Measurements from ENCODE around the gene MAFF.
"Not testable (repeated sequence)": the region's sequence is repeated elsewhere in the genome, so short reads cannot be mapped to it uniquely, and the experiment has no call there.

The MAFF gene

GRCh38 chr22:38201711-38202436 lies at the start of gene MAFF:
MAFF (plus strand) TSS chr22:38201994; CDS start chr22:38213854, 11,860 bp downstream.
- peak; percentile 74 to 76 for DNase-seq (ENCODE audit: low read depth in 2 of 2, low spot score in 1 of 2)

GRCh38 chr22:38153821-38154562 lies 47.8 kb upstream of the MAFF start:
- no peak for DNase-seq (ENCODE audit: low read depth in 2 of 2, low spot score in 1 of 2)

- DNase-seq (ENCODE audit: low read depth in 2 of 2, low spot score in 1 of 2): not testable (repeated sequence)
Observed at GRCh38 chr22:38154563-38154915, 47.3 kb upstream of the MAFF start.

GRCh38 chr22:38155703-38156102 lies 46.1 kb upstream of the MAFF start:
- no peak for DNase-seq (ENCODE audit: low read depth in 2 of 2, low spot score in 1 of 2)

GRCh38 chr22:38162881-38163843 lies 38.6 kb upstream of the MAFF start:
- no peak for DNase-seq (ENCODE audit: low read depth in 2 of 2, low spot score in 1 of 2)

- DNase-seq (ENCODE audit: low read depth in 2 of 2, low spot score in 1 of 2): no peak
Observed at GRCh38 chr22:38163844-38164550, 37.8 kb upstream of the MAFF start.

GRCh38 chr22:38164551-38164918 lies 37.3 kb upstream of the MAFF start:
- DNase-seq (ENCODE audit: low read depth in 2 of 2, low spot score in 1 of 2): no peak

- DNase-seq (ENCODE audit: low read depth in 2 of 2, low spot score in 1 of 2): no peak
Observed at GRCh38 chr22:38165922-38166593, 35.7 kb upstream of the MAFF start.

- no peak for DNase-seq (ENCODE audit: low read depth in 2 of 2, low spot score in 1 of 2)
Observed at GRCh38 chr22:38167988-38168407, 33.8 kb upstream of the MAFF start.

- DNase-seq (ENCODE audit: low read depth in 2 of 2, low spot score in 1 of 2): no peak
Observed at GRCh38 chr22:38169116-38169515, 32.7 kb upstream of the MAFF start.

GRCh38 chr22:38170469-38170868 lies 31.3 kb upstream of the MAFF start:
- no peak for DNase-seq (ENCODE audit: low read depth in 2 of 2, low spot score in 1 of 2)

GRCh38 chr22:38171927-38172831 lies 29.6 kb upstream of the MAFF start:
- DNase-seq (ENCODE audit: low read depth in 2 of 2, low spot score in 1 of 2): no peak

GRCh38 chr22:38172832-38173640 lies 28.8 kb upstream of the MAFF start:
- DNase-seq (ENCODE audit: low read depth in 2 of 2, low spot score in 1 of 2): peak; percentile 22 to 31

GRCh38 chr22:38173641-38173906 lies 28.2 kb upstream of the MAFF start:
- no peak for DNase-seq (ENCODE audit: low read depth in 2 of 2, low spot score in 1 of 2)

GRCh38 chr22:38174626-38175025 lies 27.2 kb upstream of the MAFF start:
- DNase-seq (ENCODE audit: low read depth in 2 of 2, low spot score in 1 of 2): no peak

- DNase-seq (ENCODE audit: low read depth in 2 of 2, low spot score in 1 of 2): no peak
Observed at GRCh38 chr22:38175206-38176118, 26.3 kb upstream of the MAFF start.

- DNase-seq (ENCODE audit: low read depth in 2 of 2, low spot score in 1 of 2): no peak
Observed at GRCh38 chr22:38176170-38176741, 25.5 kb upstream of the MAFF start.

Data from stimulated activated CD8-positive, alpha-beta memory T cell treated with anti-CD3 and anti-CD28 coated beads, Interleukin-4, amount 100 ng/mL, for 1 hour (primary cell).